ENCODE data around the gene AKAP1. TPM values are rescaled to one million over a fixed set of nuclear protein-coding genes. Genes with fewer than 3 reads are reported as not detected.

AKAP1 gene
- total and polyA plus RNA-seq, 2 experiments from 2014 or later: 8.6 to 10.7 TPM

DNA sequence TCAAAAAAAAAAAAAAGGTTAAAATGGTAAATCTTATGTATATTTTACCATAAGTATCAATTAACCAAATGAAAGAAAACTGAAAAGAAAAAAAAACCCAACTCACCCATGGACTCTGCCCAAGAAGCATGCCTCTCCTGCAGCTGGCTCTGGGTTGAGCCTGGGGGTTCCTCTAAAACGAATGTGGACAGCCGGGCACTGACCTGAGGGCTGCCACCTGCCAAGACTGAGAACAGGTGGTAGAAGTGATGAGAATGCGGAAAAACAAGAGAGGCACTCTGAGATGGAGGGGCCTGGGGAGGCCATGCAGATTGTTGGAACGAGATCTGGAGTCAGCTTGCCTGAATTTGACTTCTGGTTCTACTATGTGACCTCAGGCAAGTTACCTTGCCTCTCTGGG lies 85.8 kb downstream of the AKAP1 start:
- H3K9me2 ChIP-seq (ENCODE audit: insufficient read depth): no peaks in the 10 kb centered on the region
- no peak for TF ChIP-seq EZH2phosphoT487 (IDR thresholded peaks at IDR 0.05; ENCODE audit: insufficient read depth, low read depth)
- no peak overlapping the region for H3K27ac ChIP-seq
- H3K79me2 ChIP-seq (ENCODE audit: insufficient read depth): no peaks in the 10 kb centered on the region
- H2AFZ ChIP-seq: no peak overlapping the region
- no peaks in the 10 kb centered on the region for H3F3A ChIP-seq (ENCODE audit: insufficient read depth)
- H3K27me3 ChIP-seq (replicated peaks; ENCODE audit: insufficient read depth): peaks cover 25% of the 10 kb centered on the region
- H3K4me2 ChIP-seq (ENCODE audit: unreplicated experiment): no peak overlapping the region
- no peaks in the 10 kb centered on the region for H4K20me1 ChIP-seq (ENCODE audit: insufficient read depth)
- no peak for DNase-seq
- H3K4me3 ChIP-seq: no peak overlapping the region
- 35 to 41% methylated on average over 4 of the region's 4 CpGs for WGBS, 2 experiments (ENCODE audit: low coverage in 1 of 2, low lambda C conversion rate in 2 of 2, missing lambda C conversion rate in 2 of 2)
- no peaks in the 10 kb centered on the region for H3K9me3 ChIP-seq (ENCODE audit: low read depth)
- H3K4me1 ChIP-seq (ENCODE audit: insufficient read depth): no peaks in the 10 kb centered on the region
- in situ Hi-C loops (cut with MboI): no loop called here
- H3K36me3 ChIP-seq (ENCODE audit: low read depth): no peaks in the 10 kb centered on the region
- H3K9ac ChIP-seq: no peak overlapping the region

Other genes starting within 250 kb of the AKAP1 start
- 25.7 and 27.3 TPM in 2 replicates for gene TRIM25, start 171.2 kb upstream of the AKAP1 start, total RNA-seq (2014; rRNA removed; shearing (Covaris generic))
- 22.2 and 22.8 TPM in 2 replicates for gene TRIM25, start 171.2 kb upstream of the AKAP1 start, polyA plus RNA-seq (2016; fragmentation: Nextera tagmentation; extraction: Ambion mirVana)
- 10.7 and 10.9 TPM in 2 replicates for gene COIL, start 124.2 kb upstream of the AKAP1 start, total RNA-seq (2014; rRNA removed; shearing (Covaris generic))
- 9.5 and 10.5 TPM in 2 replicates for gene COIL, start 124.2 kb upstream of the AKAP1 start, polyA plus RNA-seq (2016; fragmentation: Nextera tagmentation; extraction: Ambion mirVana)
- 31.0 and 36.0 TPM in 2 replicates for gene SCPEP1, start 107.1 kb upstream of the AKAP1 start, total RNA-seq (2014; rRNA removed; shearing (Covaris generic))
- 40.7 and 42.0 TPM in 2 replicates for gene SCPEP1, start 107.1 kb upstream of the AKAP1 start, polyA plus RNA-seq (2016; fragmentation: Nextera tagmentation; extraction: Ambion mirVana)
- 17.9 and 18.2 TPM in 2 replicates for gene MSI2, start 171.3 kb downstream of the AKAP1 start, total RNA-seq (2014; rRNA removed; shearing (Covaris generic))
- gene MSI2, start 171.3 kb downstream of the AKAP1 start, polyA plus RNA-seq (2016; fragmentation: Nextera tagmentation; extraction: Ambion mirVana): 4.3 and 5.1 TPM in 2 replicates